Kidney capillary endothelial cell (primary cell): ENCODE results near the gene LRRFIP2.
A peak's percentile ranks its signal among the peaks of the same experiment; 100 is the strongest.

Source experiments
- DNase-seq: peaks from one replicate; pipeline ENCODE4 v3.0.0-alpha.2; 2018; ENCODE audit warnings: low spot score

Gene LRRFIP2

GRCh38 chr3:37024092-37024491 is 150.3 kb downstream of the LRRFIP2 start:
- DNase-seq, result peak; percentile 20

DNA sequence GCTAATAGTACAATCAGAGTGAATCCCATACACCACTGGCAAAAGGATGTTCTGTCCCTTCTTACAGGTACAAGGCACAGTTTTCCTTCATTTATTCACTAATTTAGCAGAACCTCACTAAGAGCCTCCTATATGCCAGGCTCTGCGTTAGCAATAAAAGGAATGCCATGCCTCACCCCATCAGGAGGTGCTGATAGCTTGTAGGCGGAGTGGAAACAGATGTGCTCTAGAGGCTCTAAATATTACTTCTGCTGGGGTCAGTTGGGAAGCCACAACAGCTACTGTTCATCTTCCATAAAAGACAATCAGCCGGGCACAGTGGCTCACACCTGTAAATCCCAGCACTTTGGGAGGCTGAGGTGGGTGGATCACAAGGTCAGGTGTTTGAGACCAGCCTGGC is 156.7 kb downstream of the LRRFIP2 start:
- DNase-seq, result no peak

DNA sequence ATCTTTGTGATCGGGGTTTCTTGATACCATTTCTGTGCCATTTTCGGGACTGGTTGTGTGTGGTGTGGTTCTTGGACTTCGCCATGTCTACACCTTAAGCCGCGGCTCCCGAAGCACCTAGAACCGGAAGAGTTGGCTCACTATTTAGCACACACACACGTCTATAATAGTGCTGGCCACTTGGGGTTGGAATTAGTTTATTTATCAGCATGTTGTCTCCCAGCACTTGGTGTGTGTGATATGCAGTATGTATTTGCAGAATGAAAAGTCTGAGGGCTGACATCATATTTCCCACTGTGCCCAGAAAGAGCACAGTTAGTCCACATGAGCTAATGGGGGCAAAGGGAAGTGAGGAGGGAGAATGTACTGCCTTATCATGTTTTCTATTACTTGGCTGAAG is 157.5 kb downstream of the LRRFIP2 start:
- DNase-seq, result no peak

GRCh38 chr3:37015642-37016041 is 158.7 kb downstream of the LRRFIP2 start:
- DNase-seq, result no peak

DNA sequence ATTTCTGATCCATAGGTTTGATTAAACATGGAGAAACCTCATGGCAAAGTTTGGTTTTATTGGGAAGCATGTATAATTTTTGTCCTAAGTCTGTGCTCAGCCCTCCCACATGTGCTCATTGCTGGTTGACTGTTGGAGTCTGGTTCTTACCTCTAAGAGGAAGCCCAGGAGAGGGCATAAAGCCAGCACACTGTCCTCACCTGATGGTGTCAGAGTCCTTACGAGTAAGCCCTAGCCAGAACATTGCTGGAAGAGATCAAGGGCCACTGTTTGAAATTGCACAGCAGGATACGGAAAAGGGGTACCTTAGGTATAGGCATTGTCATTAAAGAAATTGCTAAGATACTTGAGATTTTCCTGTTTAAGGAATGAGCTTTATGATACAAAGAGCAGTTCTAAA is 159.8 kb downstream of the LRRFIP2 start:
- no peak for DNase-seq
